WTC11 (cell line): ENCODE measurements around the gene TNFSF15. TPM values are rescaled to one million over a fixed set of nuclear protein-coding genes. Genes with fewer than 3 reads are reported as not detected.
A peak's percentile ranks its signal among the peaks of the same experiment; 100 is the strongest.

Experiments
- ATAC-seq: fragments of 200-7000 bp; cut with Tn5 transposase; 2 replicates; pipeline ENCODE4 v1.10.0; 2021; ENCODE audit warnings: mild to moderate bottlenecking, moderate library complexity
- CTCF ChIA-PET: fragments of 300-600 bp; sonication (Branson Sonifier 250); formaldehyde crosslinking; loops from one replicate; lab custom pipeline; 2021; ENCODE audit warnings: antibody characterized with exemption; lab: Charles Lee
- POLR2A ChIA-PET: fragments of 350-600 bp; sonication (Branson Sonifier 250); formaldehyde crosslinking; loops from one replicate; lab custom pipeline; 2021; ENCODE audit warnings: antibody characterized with exemption; lab: Charles Lee
- DNase-seq: peaks from one replicate; pipeline ENCODE4 v3.0.0; 2021; ENCODE audit warnings: low spot score
- H3K27ac Mint-ChIP-seq: 2 replicates; pipeline ENCODE4 v1.8.0; 2021; ENCODE audit warnings: mixed read lengths
- H3K27me3 Mint-ChIP-seq: 2 replicates; pipeline ENCODE4 v1.8.0; 2021; ENCODE audit warnings: low read depth, mild to moderate bottlenecking, moderate library complexity, mixed read lengths
- H3K36me3 Mint-ChIP-seq: 2 replicates; pipeline ENCODE4 v1.8.0; 2021; ENCODE audit warnings: mixed read lengths
- H3K4me1 Mint-ChIP-seq: 2 replicates; pipeline ENCODE4 v1.8.0; 2022; ENCODE audit warnings: mixed read lengths
- H3K4me3 Mint-ChIP-seq: 2 replicates; pipeline ENCODE4 v1.8.0; 2021; ENCODE audit warnings: mild to moderate bottlenecking, moderate library complexity, mixed read lengths
- H3K9me3 Mint-ChIP-seq: 2 replicates; pipeline ENCODE4 v1.8.0; 2021; ENCODE audit warnings: mixed read lengths
- CBFB ChIP-seq: sonication (generic); formaldehyde crosslinking; IDR thresholded peaks from 2 replicates; pipeline ENCODE4 v1.8.1; 2022; ENCODE audit warnings: mild to moderate bottlenecking, low read depth, missing genetic modification reagents
- ELF4 ChIP-seq: sonication (generic); formaldehyde crosslinking; IDR thresholded peaks from 2 replicates; pipeline ENCODE4 v1.8.1; 2022; ENCODE audit warnings: low read depth, mild to moderate bottlenecking, moderate library complexity, missing genetic modification reagents
- HMGA2 ChIP-seq: fragments of 250-450 bp; sonication (Bioruptor Pico); IDR thresholded peaks from 2 replicates; pipeline ENCODE4 v1.4.0; 2021; ENCODE audit warnings: mild to moderate bottlenecking, moderate library complexity
- HMGXB4 ChIP-seq: sonication (generic); formaldehyde crosslinking; IDR thresholded peaks from 2 replicates; pipeline ENCODE4 v1.8.1; 2023; ENCODE audit warnings: mild to moderate bottlenecking, moderate library complexity, missing genetic modification reagents
- JUN ChIP-seq: sonication (generic); formaldehyde crosslinking; IDR thresholded peaks from 2 replicates; pipeline ENCODE4 v1.8.0; 2023; ENCODE audit warnings: mild to moderate bottlenecking, missing genetic modification reagents
- MXD4 ChIP-seq: fragments of 250-450 bp; sonication (Bioruptor Pico); IDR thresholded peaks from 2 replicates; pipeline ENCODE4 v1.8.0; 2021; ENCODE audit warnings: mild to moderate bottlenecking, moderate library complexity, borderline replicate concordance
- NFE2L1 ChIP-seq: sonication (generic); formaldehyde crosslinking; IDR thresholded peaks from 2 replicates; pipeline ENCODE4 v1.8.1; 2023; ENCODE audit warnings: missing genetic modification reagents
- RELA ChIP-seq: sonication (generic); formaldehyde crosslinking; IDR thresholded peaks from 2 replicates; pipeline ENCODE4 v1.8.1; 2022; ENCODE audit warnings: missing genetic modification reagents, mild to moderate bottlenecking, borderline replicate concordance
- STAT6 ChIP-seq: sonication (generic); formaldehyde crosslinking; conservative IDR thresholded peaks from 2 replicates; pipeline ENCODE4 v1.8.1; 2023; ENCODE audit warnings: mild to moderate bottlenecking, low read depth, missing genetic modification reagents, moderate library complexity
- TEAD1 ChIP-seq: sonication (generic); formaldehyde crosslinking; IDR thresholded peaks from 2 replicates; pipeline ENCODE4 v1.8.0; 2022; ENCODE audit warnings: mild to moderate bottlenecking, missing genetic modification reagents
- ZNF121 ChIP-seq: sonication (generic); formaldehyde crosslinking; IDR thresholded peaks from 2 replicates; pipeline ENCODE4 v1.8.0; 2023; ENCODE audit warnings: missing genetic modification reagents
- ZNF138 ChIP-seq: sonication (generic); formaldehyde crosslinking; conservative IDR thresholded peaks from 2 replicates; pipeline ENCODE4 v1.8.1; 2022; ENCODE audit warnings: mild to moderate bottlenecking, moderate library complexity, missing genetic modification reagents
- ZNF232 ChIP-seq: sonication (generic); formaldehyde crosslinking; IDR thresholded peaks from 2 replicates; pipeline ENCODE4 v1.8.0; 2022; ENCODE audit warnings: mild to moderate bottlenecking, missing genetic modification reagents
- ZNF416 ChIP-seq: fragments of 250-450 bp; sonication (Bioruptor Pico); IDR thresholded peaks from 2 replicates; pipeline ENCODE4 v1.9.0; 2021; ENCODE audit warnings: mild to moderate bottlenecking, inconsistent platforms
- total RNA-seq: library from RNA; stranded (reverse); gene quantifications from 3 replicates; pipeline ENCODE4 v1.2.3, GENCODE V29; 2021
- TF ChIP-seq, protein P1 (sequence below): sonication (generic); formaldehyde crosslinking; IDR thresholded peaks from 2 replicates; pipeline ENCODE4 v1.8.0; 2022; ENCODE audit warnings: mild to moderate bottlenecking, missing genetic modification reagents
- TF ChIP-seq, protein P2 (sequence below): sonication (generic); formaldehyde crosslinking; IDR thresholded peaks from 2 replicates; pipeline ENCODE4 v1.8.0; 2022; ENCODE audit warnings: mild to moderate bottlenecking, missing genetic modification reagents
- TF ChIP-seq, protein P3 (sequence below): sonication (generic); formaldehyde crosslinking; IDR thresholded peaks from 2 replicates; pipeline ENCODE4 v1.8.0; 2023; ENCODE audit warnings: missing genetic modification reagents, mild to moderate bottlenecking, borderline replicate concordance
- TF ChIP-seq, protein P4 (sequence below): fragments of 250-450 bp; sonication (Bioruptor Pico); conservative IDR thresholded peaks from 2 replicates; pipeline ENCODE4 v1.9.0; 2021; ENCODE audit warnings: mild to moderate bottlenecking

The TNFSF15 gene
- total RNA-seq, 1 experiment from 2014 or later = 0.11 TPM

DNA sequence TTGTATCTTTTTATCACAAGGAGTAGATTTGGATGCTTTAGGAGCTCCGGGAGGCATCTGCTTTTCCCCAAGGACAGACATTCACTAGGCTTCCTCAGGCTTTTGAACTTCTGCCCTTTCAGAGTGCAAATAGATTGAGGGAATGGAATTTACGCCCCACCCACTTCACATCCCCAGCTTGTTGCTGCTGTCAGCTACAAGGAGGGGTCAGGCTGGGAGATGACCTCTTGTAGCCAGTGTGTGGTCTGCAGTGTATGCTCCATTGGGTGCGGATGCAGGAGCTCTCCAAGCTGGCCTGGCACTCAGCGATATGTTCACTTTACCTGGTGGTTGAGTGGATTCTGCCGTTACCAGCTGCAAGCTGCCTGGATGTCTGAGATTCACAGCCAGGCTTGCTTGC lies 6.4 kb downstream of the TNFSF15 start:
- CTCF ChIA-PET = interaction anchor here (0.7 to 1.9 kb wide), 4 partner anchors 11 to 107 kb away, joined by 3 to 5 read pairs (median 3); no protein-coding TSS in a partner anchor
- H3K27ac Mint-ChIP-seq = no peak overlapping the region

DNA sequence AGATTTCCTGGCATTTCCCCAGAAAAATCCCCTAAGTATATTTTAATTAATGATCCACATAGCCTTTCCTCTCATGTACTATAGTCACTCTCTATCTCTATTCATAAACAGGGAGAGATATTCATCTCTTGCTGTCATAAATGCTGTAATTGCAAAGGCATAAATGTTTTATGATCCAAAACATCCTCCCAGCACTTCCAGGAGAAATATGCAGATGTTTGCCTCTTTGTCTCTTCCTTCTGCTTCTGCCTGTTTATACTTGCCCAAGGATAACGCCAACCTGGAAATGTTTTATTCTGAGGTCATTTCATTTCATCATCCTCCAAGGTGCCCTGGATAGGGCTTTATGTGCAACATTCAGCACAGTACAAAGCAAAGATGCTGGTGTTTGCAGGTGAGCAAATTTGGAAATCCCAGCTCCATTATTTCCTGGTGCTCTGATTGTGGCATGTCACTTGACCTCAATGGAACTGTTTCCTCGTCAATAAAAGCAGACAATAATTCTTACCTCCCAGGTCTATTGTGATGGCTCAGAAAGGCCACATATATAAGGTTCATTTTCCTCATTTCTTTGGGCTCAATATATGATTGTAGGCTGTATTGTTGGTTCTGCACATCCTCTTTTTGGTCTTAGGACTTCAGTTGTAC lies 6.9 kb downstream of the TNFSF15 start:
- DNase-seq (no peak), ATAC-seq (no peak)
- H3K36me3 Mint-ChIP-seq = no peaks in the 10 kb centered on the region
- ChIA-PET CTCF (interaction anchor here (0.6 to 1.9 kb wide), 5 partner anchors 10 to 113 kb away, joined by 3 to 5 read pairs (median 3); no protein-coding TSS in a partner anchor), POLR2A (no interaction called here)
- H3K27me3 Mint-ChIP-seq = peaks cover 10% of the 10 kb centered on the region
- TF ChIP-seq, protein P1, sequence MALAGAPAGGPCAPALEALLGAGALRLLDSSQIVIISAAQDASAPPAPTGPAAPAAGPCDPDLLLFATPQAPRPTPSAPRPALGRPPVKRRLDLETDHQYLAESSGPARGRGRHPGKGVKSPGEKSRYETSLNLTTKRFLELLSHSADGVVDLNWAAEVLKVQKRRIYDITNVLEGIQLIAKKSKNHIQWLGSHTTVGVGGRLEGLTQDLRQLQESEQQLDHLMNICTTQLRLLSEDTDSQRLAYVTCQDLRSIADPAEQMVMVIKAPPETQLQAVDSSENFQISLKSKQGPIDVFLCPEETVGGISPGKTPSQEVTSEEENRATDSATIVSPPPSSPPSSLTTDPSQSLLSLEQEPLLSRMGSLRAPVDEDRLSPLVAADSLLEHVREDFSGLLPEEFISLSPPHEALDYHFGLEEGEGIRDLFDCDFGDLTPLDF = no peak
- no peak for TF ChIP-seq NFE2L1
- no peak for TF ChIP-seq CBFB (CRISPR knock-in tag)
- no peak for TF ChIP-seq STAT6 (CRISPR knock-in tag)
- peaks cover 19% of the 10 kb centered on the region for H3K4me1 Mint-ChIP-seq
- H3K4me3 Mint-ChIP-seq = no peak overlapping the region
- no peaks in the 10 kb centered on the region for H3K9me3 Mint-ChIP-seq
- no peak overlapping the region for H3K27ac Mint-ChIP-seq

More for the DNA sequence above, 6.4 kb downstream of the TNFSF15 start:
- H3K4me3 Mint-ChIP-seq = no peak overlapping the region
- peaks cover 6% of the 10 kb centered on the region for H3K27me3 Mint-ChIP-seq
- TF ChIP-seq, protein P2, sequence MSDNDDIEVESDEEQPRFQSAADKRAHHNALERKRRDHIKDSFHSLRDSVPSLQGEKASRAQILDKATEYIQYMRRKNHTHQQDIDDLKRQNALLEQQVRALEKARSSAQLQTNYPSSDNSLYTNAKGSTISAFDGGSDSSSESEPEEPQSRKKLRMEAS (CRISPR knock-in tag) = no peak
- TF ChIP-seq ZNF416 (CRISPR knock-in tag) (no peak), HMGXB4 (CRISPR knock-in tag) (no peak)
- TF ChIP-seq, protein P3, sequence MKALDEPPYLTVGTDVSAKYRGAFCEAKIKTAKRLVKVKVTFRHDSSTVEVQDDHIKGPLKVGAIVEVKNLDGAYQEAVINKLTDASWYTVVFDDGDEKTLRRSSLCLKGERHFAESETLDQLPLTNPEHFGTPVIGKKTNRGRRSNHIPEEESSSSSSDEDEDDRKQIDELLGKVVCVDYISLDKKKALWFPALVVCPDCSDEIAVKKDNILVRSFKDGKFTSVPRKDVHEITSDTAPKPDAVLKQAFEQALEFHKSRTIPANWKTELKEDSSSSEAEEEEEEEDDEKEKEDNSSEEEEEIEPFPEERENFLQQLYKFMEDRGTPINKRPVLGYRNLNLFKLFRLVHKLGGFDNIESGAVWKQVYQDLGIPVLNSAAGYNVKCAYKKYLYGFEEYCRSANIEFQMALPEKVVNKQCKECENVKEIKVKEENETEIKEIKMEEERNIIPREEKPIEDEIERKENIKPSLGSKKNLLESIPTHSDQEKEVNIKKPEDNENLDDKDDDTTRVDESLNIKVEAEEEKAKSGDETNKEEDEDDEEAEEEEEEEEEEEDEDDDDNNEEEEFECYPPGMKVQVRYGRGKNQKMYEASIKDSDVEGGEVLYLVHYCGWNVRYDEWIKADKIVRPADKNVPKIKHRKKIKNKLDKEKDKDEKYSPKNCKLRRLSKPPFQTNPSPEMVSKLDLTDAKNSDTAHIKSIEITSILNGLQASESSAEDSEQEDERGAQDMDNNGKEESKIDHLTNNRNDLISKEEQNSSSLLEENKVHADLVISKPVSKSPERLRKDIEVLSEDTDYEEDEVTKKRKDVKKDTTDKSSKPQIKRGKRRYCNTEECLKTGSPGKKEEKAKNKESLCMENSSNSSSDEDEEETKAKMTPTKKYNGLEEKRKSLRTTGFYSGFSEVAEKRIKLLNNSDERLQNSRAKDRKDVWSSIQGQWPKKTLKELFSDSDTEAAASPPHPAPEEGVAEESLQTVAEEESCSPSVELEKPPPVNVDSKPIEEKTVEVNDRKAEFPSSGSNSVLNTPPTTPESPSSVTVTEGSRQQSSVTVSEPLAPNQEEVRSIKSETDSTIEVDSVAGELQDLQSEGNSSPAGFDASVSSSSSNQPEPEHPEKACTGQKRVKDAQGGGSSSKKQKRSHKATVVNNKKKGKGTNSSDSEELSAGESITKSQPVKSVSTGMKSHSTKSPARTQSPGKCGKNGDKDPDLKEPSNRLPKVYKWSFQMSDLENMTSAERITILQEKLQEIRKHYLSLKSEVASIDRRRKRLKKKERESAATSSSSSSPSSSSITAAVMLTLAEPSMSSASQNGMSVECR (CRISPR knock-in tag) = no peak
- ATAC-seq (peak; percentile 87), DNase-seq (peak; percentile 21)
- H3K4me1 Mint-ChIP-seq = peaks cover 25% of the 10 kb centered on the region
- no peaks in the 10 kb centered on the region for H3K36me3 Mint-ChIP-seq
- H3K9me3 Mint-ChIP-seq = no peaks in the 10 kb centered on the region
- POLR2A ChIA-PET = no interaction called here

GRCh38 chr9:114798101-114798500 lies 7.7 kb downstream of the TNFSF15 start:
- ChIA-PET POLR2A (no interaction called here), CTCF (interaction anchor here (0.6 to 1.9 kb wide), 2 partner anchors 59 to 112 kb away, joined by 3 to 5 read pairs; no protein-coding TSS in a partner anchor)
- no peaks in the 10 kb centered on the region for H3K36me3 Mint-ChIP-seq
- no peaks in the 10 kb centered on the region for H3K9me3 Mint-ChIP-seq
- H3K27me3 Mint-ChIP-seq = peaks cover 13% of the 10 kb centered on the region
- peaks cover 11% of the 10 kb centered on the region for H3K4me1 Mint-ChIP-seq
- ATAC-seq = no peak
- H3K4me3 Mint-ChIP-seq = no peak overlapping the region
- H3K27ac Mint-ChIP-seq = no peak overlapping the region
- no peak for DNase-seq
- TF ChIP-seq JUN (no peak), MXD4 (CRISPR knock-in tag) (no peak), ZNF232 (no peak), RELA (no peak), ZNF138 (CRISPR knock-in tag) (no peak), ELF4 (no peak), HMGA2 (no peak), ZNF416 (CRISPR knock-in tag) (no peak), ZNF121 (CRISPR knock-in tag) (no peak), TEAD1 (CRISPR knock-in tag) (no peak)
- TF ChIP-seq, protein P4, sequence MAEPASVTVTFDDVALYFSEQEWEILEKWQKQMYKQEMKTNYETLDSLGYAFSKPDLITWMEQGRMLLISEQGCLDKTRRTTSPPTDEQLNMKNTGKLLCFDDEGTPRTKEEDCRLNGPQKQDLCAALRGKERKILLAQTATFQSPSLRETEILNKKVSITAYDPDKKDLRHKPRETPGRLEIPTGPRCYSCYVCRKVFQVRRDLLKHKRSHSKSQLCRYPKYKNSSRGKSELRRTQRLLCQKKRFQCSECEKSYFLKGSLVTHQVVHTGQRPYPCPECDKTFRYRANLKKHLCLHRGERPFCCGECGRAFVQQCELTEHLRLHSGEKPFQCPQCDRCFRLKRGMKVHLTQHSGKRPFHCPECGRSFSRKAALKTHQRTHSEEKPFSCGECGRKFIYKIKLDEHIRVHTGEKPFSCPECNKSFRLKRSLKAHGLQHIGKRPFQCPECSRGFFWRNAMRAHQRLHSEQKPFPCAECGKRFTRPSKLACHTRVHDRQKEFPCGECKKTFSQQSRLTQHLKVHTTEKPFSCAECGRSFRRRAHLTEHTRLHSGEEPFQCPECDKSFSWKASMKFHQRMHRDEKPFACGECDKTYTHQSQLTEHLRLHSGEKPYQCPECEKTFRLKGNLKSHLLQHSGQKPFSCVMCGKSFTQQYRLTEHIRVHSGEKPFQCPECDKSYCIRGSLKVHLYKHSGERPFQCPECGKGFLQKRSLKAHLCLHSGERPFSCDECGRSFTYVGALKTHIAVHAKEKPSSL = no peak
